Measurements from ENCODE around the gene CDH23.

DNA sequence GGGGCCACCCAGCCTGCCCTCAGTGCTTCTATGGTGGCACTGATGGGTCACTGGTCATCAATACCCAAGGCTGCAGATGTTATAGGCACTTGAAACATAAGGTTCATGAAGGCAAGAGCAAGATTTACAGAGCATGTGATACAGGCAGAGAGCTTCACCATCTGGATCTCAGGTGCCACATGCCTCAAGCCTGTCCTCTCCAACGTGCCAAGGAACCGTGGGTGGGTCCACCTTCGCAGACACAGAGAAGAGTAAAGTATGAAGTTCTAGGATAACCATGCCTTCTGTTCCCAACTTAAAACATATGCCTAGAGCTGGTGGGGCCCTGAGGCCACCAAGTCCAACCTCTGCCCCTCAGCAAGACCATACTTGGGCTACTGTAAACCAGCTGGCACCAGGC, 26.7 kb upstream of the CDH23 start:
- no peak for TF ChIP-seq POLR2A (IDR thresholded peaks at IDR 0.05)
- TF ChIP-seq, protein P1, sequence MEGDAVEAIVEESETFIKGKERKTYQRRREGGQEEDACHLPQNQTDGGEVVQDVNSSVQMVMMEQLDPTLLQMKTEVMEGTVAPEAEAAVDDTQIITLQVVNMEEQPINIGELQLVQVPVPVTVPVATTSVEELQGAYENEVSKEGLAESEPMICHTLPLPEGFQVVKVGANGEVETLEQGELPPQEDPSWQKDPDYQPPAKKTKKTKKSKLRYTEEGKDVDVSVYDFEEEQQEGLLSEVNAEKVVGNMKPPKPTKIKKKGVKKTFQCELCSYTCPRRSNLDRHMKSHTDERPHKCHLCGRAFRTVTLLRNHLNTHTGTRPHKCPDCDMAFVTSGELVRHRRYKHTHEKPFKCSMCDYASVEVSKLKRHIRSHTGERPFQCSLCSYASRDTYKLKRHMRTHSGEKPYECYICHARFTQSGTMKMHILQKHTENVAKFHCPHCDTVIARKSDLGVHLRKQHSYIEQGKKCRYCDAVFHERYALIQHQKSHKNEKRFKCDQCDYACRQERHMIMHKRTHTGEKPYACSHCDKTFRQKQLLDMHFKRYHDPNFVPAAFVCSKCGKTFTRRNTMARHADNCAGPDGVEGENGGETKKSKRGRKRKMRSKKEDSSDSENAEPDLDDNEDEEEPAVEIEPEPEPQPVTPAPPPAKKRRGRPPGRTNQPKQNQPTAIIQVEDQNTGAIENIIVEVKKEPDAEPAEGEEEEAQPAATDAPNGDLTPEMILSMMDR (IDR thresholded peaks at IDR 0.05), result no peak

Measured in adrenal gland (tissue), 5 donors.